Retinal pigment epithelial cell (primary cell): Measurements from ENCODE around the gene UMOD.

Experiments used
- DNase-seq: peaks from one replicate; pipeline ENCODE4 v3.0.0-alpha.2; 2010; ENCODE audit warnings: low read depth
- H3K4me3 ChIP-seq: 2 replicates; pipeline ENCODE4 v1.5.1; 2011; ENCODE audit warnings: mild to moderate bottlenecking, low read length, control low read depth, moderate library complexity
- TF ChIP-seq, protein P1 (sequence below): conservative IDR thresholded peaks from 2 replicates; pipeline ENCODE4 v1.5.1; 2011; ENCODE audit warnings: low read depth, low read length, control low read depth, inconsistent platforms

Gene UMOD

GRCh38 chr16:20306401-20306800 is 46.1 kb downstream of the UMOD start:
- DNase-seq = no peak
- TF ChIP-seq, protein P1, sequence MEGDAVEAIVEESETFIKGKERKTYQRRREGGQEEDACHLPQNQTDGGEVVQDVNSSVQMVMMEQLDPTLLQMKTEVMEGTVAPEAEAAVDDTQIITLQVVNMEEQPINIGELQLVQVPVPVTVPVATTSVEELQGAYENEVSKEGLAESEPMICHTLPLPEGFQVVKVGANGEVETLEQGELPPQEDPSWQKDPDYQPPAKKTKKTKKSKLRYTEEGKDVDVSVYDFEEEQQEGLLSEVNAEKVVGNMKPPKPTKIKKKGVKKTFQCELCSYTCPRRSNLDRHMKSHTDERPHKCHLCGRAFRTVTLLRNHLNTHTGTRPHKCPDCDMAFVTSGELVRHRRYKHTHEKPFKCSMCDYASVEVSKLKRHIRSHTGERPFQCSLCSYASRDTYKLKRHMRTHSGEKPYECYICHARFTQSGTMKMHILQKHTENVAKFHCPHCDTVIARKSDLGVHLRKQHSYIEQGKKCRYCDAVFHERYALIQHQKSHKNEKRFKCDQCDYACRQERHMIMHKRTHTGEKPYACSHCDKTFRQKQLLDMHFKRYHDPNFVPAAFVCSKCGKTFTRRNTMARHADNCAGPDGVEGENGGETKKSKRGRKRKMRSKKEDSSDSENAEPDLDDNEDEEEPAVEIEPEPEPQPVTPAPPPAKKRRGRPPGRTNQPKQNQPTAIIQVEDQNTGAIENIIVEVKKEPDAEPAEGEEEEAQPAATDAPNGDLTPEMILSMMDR = no peak

DNA sequence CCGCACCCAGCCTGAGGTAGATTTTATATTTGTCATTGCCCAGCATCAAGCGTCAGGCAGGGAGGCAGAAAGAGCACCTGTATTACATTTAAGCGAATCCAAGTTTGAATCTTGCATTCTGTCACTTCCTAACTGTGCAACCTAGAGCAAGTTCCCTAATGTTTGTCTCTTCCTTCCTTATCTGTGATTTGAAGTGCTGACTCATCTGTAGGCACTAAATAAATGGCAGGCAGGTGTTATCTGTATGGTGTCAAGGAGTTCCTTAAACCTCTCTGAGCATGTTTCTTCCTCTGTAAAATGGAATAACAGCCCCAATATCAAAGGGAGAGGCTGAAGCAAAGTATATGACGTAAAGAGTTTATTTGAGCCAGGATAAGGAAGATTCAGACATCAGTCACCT is 49.5 kb downstream of the UMOD start:
- no peak for DNase-seq
- TF ChIP-seq, protein P1 = no peak
- no peak overlapping the region for H3K4me3 ChIP-seq

More at GRCh38 chr16:20306401-20306800, 46.1 kb downstream of the UMOD start:
- no peak overlapping the region for H3K4me3 ChIP-seq

DNA sequence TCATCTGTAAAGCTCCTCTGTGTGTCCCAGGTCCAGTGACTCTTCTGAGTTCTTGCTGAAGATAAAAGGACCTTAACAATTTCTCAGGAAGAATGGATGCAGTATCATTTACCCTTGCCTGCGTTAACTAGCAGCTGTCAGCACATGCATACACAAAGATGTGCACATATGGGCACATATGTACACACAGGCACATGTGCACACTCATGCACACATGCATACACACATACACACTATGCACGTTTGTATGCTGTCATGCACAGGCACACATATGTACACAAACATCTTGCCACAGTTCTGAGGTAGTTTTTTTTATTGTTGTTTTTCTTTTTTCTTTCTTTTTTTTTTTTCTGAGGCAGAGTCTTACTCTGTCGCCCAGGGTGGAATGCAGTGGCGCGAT is 50.1 kb downstream of the UMOD start:
- DNase-seq = no peak
- TF ChIP-seq, protein P1 = no peak
- H3K4me3 ChIP-seq = no peak overlapping the region

- H3K4me3 ChIP-seq = no peak overlapping the region
- TF ChIP-seq, protein P1 = no peak
- no peak for DNase-seq
Measured at GRCh38 chr16:20301840-20302239, 50.7 kb downstream of the UMOD start.

- DNase-seq = no peak
- no peak overlapping the region for H3K4me3 ChIP-seq
- TF ChIP-seq, protein P1 = peak; percentile 86
Measured at GRCh38 chr16:20300312-20301097, 52.0 kb downstream of the UMOD start.

- no peak for DNase-seq
- TF ChIP-seq, protein P1 = no peak
- H3K4me3 ChIP-seq = no peak overlapping the region
Measured at GRCh38 chr16:20298452-20298851, 54.1 kb downstream of the UMOD start.
